ENCODE data around the gene CDK5R1.
A peak's percentile ranks its signal among the peaks of the same experiment; 100 is the strongest.

CDK5R1 gene

GRCh38 chr17:32482568-32483320 lies 4.0 kb upstream of the CDK5R1 start:
- H3K27ac ChIP-seq, result peak overlapping the region; percentile 60 to 64
- no peaks in the 10 kb centered on the region for H3K9me3 ChIP-seq
- peaks cover 38 to 50% (median 46%) of the 10 kb centered on the region in 3 donors for H3K36me3 ChIP-seq
- H3K27me3 ChIP-seq, result no peaks in the 10 kb centered on the region
- peaks cover 0 to 35% (median 28%) of the 10 kb centered on the region in 4 donors for H3K4me1 ChIP-seq
- no peak overlapping the region for H3K4me3 ChIP-seq
- intact Hi-C loops (cut with DNase I; ENCODE audit: low total_unique reads), result loop anchor here (5.0 to 10.0 kb wide), 2 partner anchors 282 to 390 kb away; no protein-coding TSS in a partner anchor
- TF ChIP-seq CTCF (IDR thresholded peaks at IDR 0.05), result no peak
- DNase-seq, result no peak

GRCh38 chr17:32483451-32484019 lies 3.3 kb upstream of the CDK5R1 start:
- intact Hi-C loops (cut with DNase I; ENCODE audit: low total_unique reads), result loop anchor here (5.0 to 10.0 kb wide), 2 partner anchors 281 to 389 kb away; no protein-coding TSS in a partner anchor

GRCh38 chr17:32484041-32484461 lies 2.7 kb upstream of the CDK5R1 start:
- peaks cover 0 to 38% (median 30%) of the 10 kb centered on the region in 4 donors for H3K4me1 ChIP-seq
- TF ChIP-seq CTCF (IDR thresholded peaks at IDR 0.05), result no peak
- H3K9me3 ChIP-seq, result no peaks in the 10 kb centered on the region
- H3K36me3 ChIP-seq, result peaks cover 25 to 37% (median 34%) of the 10 kb centered on the region in 3 donors
- intact Hi-C loops (cut with DNase I; ENCODE audit: low total_unique reads), result loop anchor here (5.0 to 10.0 kb wide), 2 partner anchors 281 to 388 kb away; no protein-coding TSS in a partner anchor
- no peak overlapping the region for H3K4me3 ChIP-seq
- H3K27ac ChIP-seq, result peak overlapping the region; percentile 60 to 64
- no peaks in the 10 kb centered on the region for H3K27me3 ChIP-seq
- no peak for DNase-seq

More at GRCh38 chr17:32483451-32484019, 3.3 kb upstream of the CDK5R1 start:
- H3K27ac ChIP-seq, result peak overlapping the region; percentile 60 to 64
- H3K9me3 ChIP-seq, result no peaks in the 10 kb centered on the region
- peak; percentile 56 to 79 for TF ChIP-seq CTCF (IDR thresholded peaks at IDR 0.05)
- DNase-seq, result peak; percentile 75 to 89
- H3K36me3 ChIP-seq, result peaks cover 30 to 42% (median 39%) of the 10 kb centered on the region in 3 donors
- peaks cover 0 to 38% (median 30%) of the 10 kb centered on the region in 4 donors for H3K4me1 ChIP-seq
- no peak overlapping the region for H3K4me3 ChIP-seq
- H3K27me3 ChIP-seq, result no peaks in the 10 kb centered on the region

GRCh38 chr17:32484628-32485027 lies 2.2 kb upstream of the CDK5R1 start:
- Histone ChIP-seq H3K27me3 (no peaks in the 10 kb centered on the region), H3K4me1 (peaks cover 0 to 38% (median 30%) of the 10 kb centered on the region in 4 donors), H3K36me3 (peaks cover 19 to 31% (median 28%) of the 10 kb centered on the region in 3 donors), H3K9me3 (no peaks in the 10 kb centered on the region), H3K27ac (peak overlapping the region; percentile 60 to 64), H3K4me3 (no peak overlapping the region)
- no peak for TF ChIP-seq CTCF (IDR thresholded peaks at IDR 0.05)
- intact Hi-C loops (cut with DNase I; ENCODE audit: low total_unique reads), result loop anchor here (5.0 to 10.0 kb wide), 2 partner anchors 280 to 388 kb away; no protein-coding TSS in a partner anchor
- no peak for DNase-seq

- Histone ChIP-seq H3K4me3 (peak overlapping the region; percentile 62 to 63), H3K36me3 (peaks cover 11 to 22% (median 19%) of the 10 kb centered on the region in 3 donors), H3K9me3 (no peaks in the 10 kb centered on the region), H3K27ac (peak overlapping the region; percentile 67 to 72), H3K27me3 (no peaks in the 10 kb centered on the region), H3K4me1 (peaks cover 0 to 38% (median 30%) of the 10 kb centered on the region in 4 donors)
- no peak for DNase-seq
- TF ChIP-seq CTCF (IDR thresholded peaks at IDR 0.05), result no peak
- intact Hi-C loops (cut with DNase I; ENCODE audit: low total_unique reads), result loop anchor here (10.0 kb wide), 1 partner anchor 279 kb away; no protein-coding TSS in a partner anchor
Measured at GRCh38 chr17:32485261-32486110, 1.3 kb upstream of the CDK5R1 start.
